SK-N-MC (cell line): ENCODE data around the gene GLRX5.

Source experiments
- EZH2 ChIP-seq: fragments of 200-600 bp; sonication (generic); IDR thresholded peaks from one replicate; pipeline ENCODE4 v1.6.1; 2017; ENCODE audit warnings: antibody characterized with exemption
- POLR2AphosphoS5 ChIP-seq: IDR thresholded peaks from 2 replicates; pipeline ENCODE4 v1.6.1; 2012; ENCODE audit warnings: mild to moderate bottlenecking, low read depth, low read length, borderline replicate concordance

- no peak for TF ChIP-seq EZH2
- no peak for TF ChIP-seq POLR2AphosphoS5
Observed at GRCh38 chr14:95541346-95541745, 6.5 kb downstream of the GLRX5 start.
